ENCODE measurements around the gene KAZN.

The KAZN gene

DNA sequence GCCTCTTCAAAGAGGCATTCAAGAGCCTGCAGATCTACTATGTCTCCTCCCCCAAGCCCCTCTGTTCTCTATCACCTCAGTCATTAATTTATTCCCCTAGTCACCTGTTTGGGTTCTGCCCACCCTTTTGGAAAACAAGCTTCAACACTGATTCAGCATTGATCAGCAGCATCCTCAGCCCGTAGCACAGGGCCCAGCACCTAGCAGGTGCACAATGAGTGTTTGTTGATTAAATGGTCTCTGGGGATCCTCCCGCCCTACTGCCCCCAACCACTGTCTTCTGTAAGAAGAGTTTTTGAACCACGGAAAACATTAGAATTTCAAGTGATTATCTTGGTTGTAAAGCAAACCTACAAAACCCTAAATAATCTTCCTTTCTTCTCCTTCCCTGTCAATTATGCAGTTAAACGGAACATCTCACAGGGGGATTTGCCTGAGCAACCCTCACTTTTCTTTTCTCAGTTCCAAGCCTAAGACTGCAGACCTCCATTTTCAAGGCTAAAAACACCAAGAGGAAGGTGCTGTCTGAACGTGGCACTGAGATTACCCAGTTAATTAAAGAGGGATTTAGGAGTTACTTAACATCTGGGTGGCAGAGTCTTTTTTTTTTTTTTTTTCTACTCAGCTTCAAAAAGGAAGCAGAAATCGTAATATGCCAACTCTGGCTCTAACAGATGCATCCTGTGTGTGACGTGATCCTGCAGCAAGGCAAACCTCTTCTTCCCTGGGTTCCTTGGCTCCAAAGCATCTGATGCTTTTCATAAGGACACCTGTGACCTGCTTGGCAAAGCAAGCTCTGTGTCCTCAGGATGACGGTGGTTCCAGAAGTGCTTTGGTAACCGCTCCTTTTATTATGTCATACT is 163.0 kb downstream of the KAZN start:
- DNase-seq (ENCODE audit: low read depth), result no peak
- no peak for TF ChIP-seq CTCF (IDR thresholded peaks at IDR 0.05; ENCODE audit: low read length, missing control alignments)
- no peak overlapping the region for H3K4me3 ChIP-seq (replicated peaks; ENCODE audit: low read depth, low read length)

DNA sequence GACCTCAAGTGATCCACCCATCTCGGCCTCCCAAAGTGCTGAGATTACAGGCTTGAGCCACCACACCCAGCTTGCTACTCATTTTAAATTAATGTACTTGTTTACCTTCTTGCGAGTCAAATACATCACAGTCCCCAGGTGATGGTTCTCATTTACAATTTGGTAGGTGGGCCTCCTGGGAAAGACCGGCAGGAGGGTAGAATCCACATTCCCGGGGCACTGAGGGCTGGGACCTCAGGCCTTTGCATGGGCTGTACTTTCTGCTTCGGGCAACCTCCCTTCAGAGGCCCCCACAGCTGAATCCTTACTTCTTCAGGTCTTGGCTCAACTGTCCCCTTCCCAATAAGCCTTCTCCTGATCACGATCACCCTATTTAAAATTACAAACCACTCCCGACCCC is 165.5 kb downstream of the KAZN start:
- no peak for DNase-seq (ENCODE audit: low read depth)
- TF ChIP-seq CTCF (IDR thresholded peaks at IDR 0.05; ENCODE audit: low read length, missing control alignments), result no peak
- H3K4me3 ChIP-seq (replicated peaks; ENCODE audit: low read depth, low read length), result no peak overlapping the region

DNA sequence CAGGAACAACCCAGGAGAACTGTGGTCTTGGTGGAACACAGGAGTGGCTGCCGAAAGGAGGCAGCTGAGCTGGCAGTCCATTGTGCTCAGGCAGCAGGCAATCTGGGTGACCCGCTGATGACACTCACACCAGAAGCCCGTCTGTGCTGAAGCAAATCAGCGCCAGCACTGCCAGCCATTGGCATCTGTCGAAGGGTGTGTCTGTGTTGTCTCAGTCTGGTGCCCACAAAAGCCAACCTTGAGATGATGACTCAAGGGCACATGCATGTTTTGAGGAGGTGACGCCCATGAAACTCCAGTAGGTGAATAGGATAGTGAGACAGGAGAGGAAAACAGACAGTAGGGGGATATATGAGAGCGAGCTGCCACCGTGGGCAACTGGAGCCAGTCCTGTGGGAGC is 167.3 kb downstream of the KAZN start:
- TF ChIP-seq CTCF (IDR thresholded peaks at IDR 0.05; ENCODE audit: low read length, missing control alignments), result no peak

GRCh38 chr1:14767075-14767474 is 168.6 kb downstream of the KAZN start:
- H3K4me3 ChIP-seq (replicated peaks; ENCODE audit: low read depth, low read length), result no peak overlapping the region
- DNase-seq (ENCODE audit: low read depth), result no peak

More for the DNA sequence above, 167.3 kb downstream of the KAZN start:
- H3K4me3 ChIP-seq (replicated peaks; ENCODE audit: low read depth, low read length), result no peak overlapping the region
- DNase-seq (ENCODE audit: low read depth), result no peak

DNA sequence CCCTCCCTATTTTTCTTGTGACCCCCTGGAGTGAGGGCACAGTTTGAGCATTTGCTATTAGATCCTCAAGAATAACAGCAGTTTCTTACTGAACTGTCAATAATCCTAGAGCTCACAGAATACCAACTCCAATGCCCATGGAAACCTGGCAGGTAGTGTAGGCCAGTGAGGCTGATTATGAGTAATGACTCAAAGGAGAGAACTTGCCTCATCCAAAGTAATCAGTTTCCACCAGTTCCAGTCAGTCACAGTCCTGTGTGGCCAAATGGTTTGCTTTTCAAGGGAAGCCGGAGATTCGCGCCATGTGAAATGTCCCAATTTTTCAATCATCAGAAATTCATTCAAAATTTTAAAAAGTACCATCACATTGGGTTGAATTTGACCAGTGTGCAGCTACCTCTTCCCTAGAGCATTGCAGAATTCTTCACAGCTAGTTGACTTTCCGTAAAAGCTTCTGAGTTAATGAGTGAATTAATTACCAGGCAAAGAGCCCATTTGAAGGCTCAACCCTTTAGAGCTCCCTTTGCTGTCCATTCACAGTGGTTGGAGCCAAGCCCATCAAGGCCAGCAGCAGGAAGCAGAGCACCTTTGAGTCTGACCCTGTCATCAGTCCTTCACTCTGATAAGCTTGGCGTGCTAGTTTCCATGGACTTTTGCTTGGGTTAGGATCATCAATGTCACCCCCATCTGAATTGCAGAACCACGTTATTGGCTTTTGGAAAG is 170.3 kb downstream of the KAZN start:
- DNase-seq (ENCODE audit: low read depth), result no peak
- H3K4me3 ChIP-seq (replicated peaks; ENCODE audit: low read depth, low read length), result no peak overlapping the region

More at GRCh38 chr1:14767075-14767474, 168.6 kb downstream of the KAZN start:
- no peak for TF ChIP-seq CTCF (IDR thresholded peaks at IDR 0.05; ENCODE audit: low read length, missing control alignments)

More for the DNA sequence above, 170.3 kb downstream of the KAZN start:
- TF ChIP-seq CTCF (IDR thresholded peaks at IDR 0.05; ENCODE audit: low read length, missing control alignments), result no peak

Data from fibroblast of pulmonary artery (primary cell).